Endometrial microvascular endothelial cells (primary cell): ENCODE measurements around the gene ADAMTS15. TPM values are rescaled to one million over a fixed set of nuclear protein-coding genes. Genes with fewer than 3 reads are reported as not detected.

Source experiments
- in situ Hi-C: cut with HindIII; loops from 2 replicates; pipeline ENCODE4 v1.10.0; 2017; ENCODE audit warnings: low sequenced_read_pairs, low pct_unique_long_range_greater_than_20kb; ENCODE audit errors: inconsistent ontology term
- total RNA-seq: library from RNA; depleted of rRNA; stranded (reverse); fragments of >200 nt; gene quantifications from one replicate; pipeline ENCODE4 v1.2.3, GENCODE V29; 2015; ENCODE audit errors: inconsistent ontology term

ADAMTS15 gene
- total RNA-seq, 1 donor from 2014 or later, result 0.46 TPM

DNA sequence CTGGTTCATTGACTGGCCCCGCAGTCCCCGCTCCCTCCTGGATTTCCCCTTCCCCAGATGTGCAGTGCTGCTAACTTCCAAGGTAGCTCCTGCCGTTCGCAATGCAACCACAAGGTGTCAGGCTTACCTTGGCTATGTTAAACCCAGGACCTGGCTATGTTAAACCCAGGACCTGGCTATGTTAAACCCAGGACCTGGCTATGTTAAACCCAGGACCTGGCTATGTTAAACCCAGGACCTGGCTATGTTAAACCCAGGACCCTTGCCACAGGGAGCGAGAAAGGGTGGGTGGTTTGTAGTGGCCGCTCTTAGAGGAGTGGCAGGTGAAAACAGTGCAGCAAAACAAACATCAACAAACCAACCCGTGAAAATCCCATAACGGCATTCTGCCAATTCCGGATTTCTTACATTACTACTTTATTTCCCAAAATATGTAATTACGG lies 17.1 kb upstream of the ADAMTS15 start:
- in situ Hi-C loops, result loop anchor here (25.0 kb wide), 1 partner anchor 431 kb away; no protein-coding TSS in a partner anchor

- in situ Hi-C loops, result loop anchor here (25.0 kb wide), 1 partner anchor 430 kb away; no protein-coding TSS in a partner anchor
Measured at GRCh38 chr11:130431801-130432200, 16.6 kb upstream of the ADAMTS15 start.

DNA sequence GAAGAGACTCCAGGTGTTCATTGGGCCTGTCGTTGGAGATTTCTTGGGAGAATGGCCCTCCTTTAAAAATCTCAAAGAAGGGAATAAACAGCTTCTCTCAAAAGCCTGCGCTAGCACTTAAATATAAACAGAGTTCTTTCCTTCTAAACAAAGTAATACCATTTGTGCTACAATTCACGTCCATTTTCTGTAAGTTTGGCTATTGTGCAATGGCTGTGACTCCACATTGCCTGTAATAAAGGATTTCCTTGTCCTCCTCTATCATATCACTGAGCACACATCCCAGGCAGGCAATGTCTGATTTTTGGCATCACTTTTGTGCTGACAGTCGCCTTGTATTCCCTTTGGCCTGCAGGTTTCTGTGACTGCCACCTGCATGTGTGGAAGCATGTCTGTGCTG lies 15.1 kb upstream of the ADAMTS15 start:
- in situ Hi-C loops, result loop anchor here (25.0 kb wide), 1 partner anchor 429 kb away; no protein-coding TSS in a partner anchor

DNA sequence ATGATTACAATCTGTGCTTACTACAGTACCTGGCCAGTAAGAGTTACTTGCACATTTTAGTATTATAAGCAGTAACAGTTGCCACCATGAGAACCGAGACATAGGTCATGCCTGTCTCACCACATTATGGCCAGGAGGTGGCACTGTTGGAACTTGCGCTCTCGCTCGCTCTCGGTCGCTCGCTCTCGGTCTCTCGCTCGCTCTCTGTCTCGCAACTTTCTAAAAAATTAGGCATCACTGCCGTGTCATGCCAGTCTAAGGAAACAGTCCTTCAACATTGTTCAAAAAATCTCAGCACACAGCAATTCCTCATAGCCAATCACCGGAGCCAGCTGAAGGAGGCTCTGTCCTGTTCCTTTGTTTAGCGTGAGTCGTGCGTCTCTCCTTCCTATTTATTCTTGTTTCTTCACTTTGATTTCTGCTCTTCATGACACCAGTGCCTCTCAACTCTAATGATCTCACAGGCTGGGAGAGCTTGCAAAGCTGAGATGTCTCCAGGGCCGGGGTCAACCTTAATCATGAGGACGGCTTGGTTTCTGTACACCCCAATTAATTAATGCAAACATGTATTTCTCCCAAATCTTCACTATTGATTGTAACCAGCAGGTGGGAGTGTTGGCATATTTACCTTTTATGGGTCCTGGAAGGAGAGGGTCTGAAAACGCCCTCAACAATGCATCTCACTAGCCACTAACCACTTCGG lies 13.8 kb upstream of the ADAMTS15 start:
- in situ Hi-C loops, result loop anchor here (25.0 kb wide), 1 partner anchor 428 kb away; no protein-coding TSS in a partner anchor

DNA sequence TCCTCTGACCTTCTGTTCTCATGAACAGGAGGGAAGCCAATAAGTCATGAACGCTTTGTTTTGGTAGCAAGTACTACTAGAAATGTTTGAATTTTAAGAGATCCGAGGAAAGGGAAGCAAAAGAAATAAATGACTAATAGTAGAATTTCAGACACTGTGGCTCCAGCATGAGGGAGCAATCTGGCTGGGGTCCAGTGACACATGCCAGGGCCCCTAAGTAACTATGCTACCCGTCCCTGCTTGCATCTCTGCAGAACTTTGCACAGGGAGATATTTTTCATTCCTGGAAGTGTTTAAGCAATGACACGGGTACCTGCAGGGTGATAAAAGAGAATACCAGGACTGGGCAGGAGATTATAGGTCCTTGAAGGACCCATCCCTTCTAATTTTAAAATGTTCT lies 12.8 kb upstream of the ADAMTS15 start:
- in situ Hi-C loops, result loop anchor here (25.0 kb wide), 1 partner anchor 427 kb away; no protein-coding TSS in a partner anchor

DNA sequence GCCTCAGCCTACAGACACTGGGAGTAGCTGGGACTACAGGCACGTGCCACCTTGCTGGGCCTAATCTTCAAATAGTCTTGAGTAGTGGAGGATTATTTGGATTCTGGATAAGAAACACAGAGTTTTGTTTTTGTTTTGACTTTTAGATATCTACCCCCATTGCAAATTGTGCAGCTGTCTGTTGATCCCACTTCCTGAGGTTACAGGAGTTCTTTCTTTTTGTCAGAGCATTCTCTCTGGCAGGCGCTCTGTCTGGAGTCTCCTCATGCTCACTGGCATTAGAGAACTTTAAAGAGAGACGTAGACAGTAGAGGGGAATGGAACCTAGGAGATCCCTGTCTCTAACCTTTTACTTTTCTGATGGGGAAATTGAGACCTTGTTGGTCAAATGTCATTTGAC lies 12.3 kb upstream of the ADAMTS15 start:
- in situ Hi-C loops, result loop anchor here (25.0 kb wide), 1 partner anchor 426 kb away; no protein-coding TSS in a partner anchor

- in situ Hi-C loops, result loop anchor here (25.0 kb wide), 1 partner anchor 424 kb away; no protein-coding TSS in a partner anchor
Measured at GRCh38 chr11:130437848-130438247, 10.6 kb upstream of the ADAMTS15 start.

GRCh38 chr11:130438401-130439159 lies 9.9 kb upstream of the ADAMTS15 start:
- in situ Hi-C loops, result loop anchor here (25.0 kb wide), 1 partner anchor 424 kb away; no protein-coding TSS in a partner anchor

DNA sequence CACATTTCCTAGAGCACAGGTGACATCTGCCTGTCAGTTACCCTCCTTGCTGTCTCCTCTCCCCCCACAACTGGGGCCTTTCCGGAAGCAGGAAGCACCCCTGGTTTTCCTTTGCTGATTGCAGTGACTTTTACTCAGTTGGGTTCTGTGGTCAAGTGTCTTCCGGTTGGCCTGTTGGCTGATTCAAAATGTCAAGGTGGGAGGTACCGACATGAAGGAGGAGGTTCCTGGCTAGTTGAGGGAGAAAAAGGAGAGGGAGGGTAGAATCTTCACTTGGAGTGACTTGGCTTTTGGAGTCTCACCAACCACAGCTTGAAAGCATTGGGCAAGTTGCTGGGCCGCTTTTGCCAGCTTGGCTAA lies 9.3 kb upstream of the ADAMTS15 start:
- in situ Hi-C loops, result loop anchor here (25.0 kb wide), 1 partner anchor 423 kb away; no protein-coding TSS in a partner anchor

GRCh38 chr11:130439876-130440275 lies 8.6 kb upstream of the ADAMTS15 start:
- in situ Hi-C loops, result loop anchor here (25.0 kb wide), 1 partner anchor 422 kb away; no protein-coding TSS in a partner anchor

GRCh38 chr11:130441719-130442118 lies 6.7 kb upstream of the ADAMTS15 start:
- in situ Hi-C loops, result loop anchor here (25.0 kb wide), 1 partner anchor 421 kb away; no protein-coding TSS in a partner anchor

GRCh38 chr11:130442737-130443136 lies 5.7 kb upstream of the ADAMTS15 start:
- in situ Hi-C loops, result loop anchor here (25.0 kb wide), 1 partner anchor 420 kb away; no protein-coding TSS in a partner anchor

DNA sequence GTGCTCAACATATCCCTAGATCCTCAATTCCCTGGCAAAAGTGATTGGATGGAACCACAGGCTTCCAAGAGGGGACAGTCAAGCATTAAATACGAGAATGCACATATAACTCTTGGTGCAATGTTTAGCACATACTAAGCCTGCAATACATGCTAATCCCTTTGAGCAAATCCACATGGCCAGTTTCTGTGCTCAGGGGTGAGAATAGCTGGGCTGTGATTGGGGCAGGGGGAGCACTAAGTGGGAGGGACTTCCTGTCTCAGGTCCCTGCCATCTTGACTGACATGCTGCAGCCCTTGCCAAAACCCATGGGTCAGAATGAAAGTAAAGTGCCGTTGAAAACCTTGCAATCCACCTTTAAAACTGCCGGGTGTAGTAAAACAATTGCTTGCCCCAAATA lies 2.7 kb upstream of the ADAMTS15 start:
- in situ Hi-C loops, result loop anchor here (25.0 kb wide), 1 partner anchor 417 kb away; no protein-coding TSS in a partner anchor

GRCh38 chr11:130448039-130448415 lies 418 bp upstream of the ADAMTS15 start:
- in situ Hi-C loops, result loop anchor here (25.0 kb wide), 1 partner anchor 414 kb away; no protein-coding TSS in a partner anchor

DNA sequence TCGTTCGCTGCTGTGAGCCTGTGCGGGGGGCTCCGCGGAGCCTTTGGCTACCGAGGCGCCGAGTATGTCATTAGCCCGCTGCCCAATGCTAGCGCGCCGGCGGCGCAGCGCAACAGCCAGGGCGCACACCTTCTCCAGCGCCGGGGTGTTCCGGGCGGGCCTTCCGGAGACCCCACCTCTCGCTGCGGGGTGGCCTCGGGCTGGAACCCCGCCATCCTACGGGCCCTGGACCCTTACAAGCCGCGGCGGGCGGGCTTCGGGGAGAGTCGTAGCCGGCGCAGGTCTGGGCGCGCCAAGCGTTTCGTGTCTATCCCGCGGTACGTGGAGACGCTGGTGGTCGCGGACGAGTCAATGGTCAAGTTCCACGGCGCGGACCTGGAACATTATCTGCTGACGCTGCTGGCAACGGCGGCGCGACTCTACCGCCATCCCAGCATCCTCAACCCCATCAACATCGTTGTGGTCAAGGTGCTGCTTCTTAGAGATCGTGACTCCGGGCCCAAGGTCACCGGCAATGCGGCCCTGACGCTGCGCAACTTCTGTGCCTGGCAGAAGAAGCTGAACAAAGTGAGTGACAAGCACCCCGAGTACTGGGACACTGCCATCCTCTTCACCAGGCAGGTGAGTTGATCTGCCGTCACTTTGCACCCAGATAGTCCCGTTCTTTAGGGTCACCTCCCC lies 1.0 kb downstream of the ADAMTS15 start:
- in situ Hi-C loops, result loop anchor here (25.0 kb wide), 1 partner anchor 413 kb away; no protein-coding TSS in a partner anchor

DNA sequence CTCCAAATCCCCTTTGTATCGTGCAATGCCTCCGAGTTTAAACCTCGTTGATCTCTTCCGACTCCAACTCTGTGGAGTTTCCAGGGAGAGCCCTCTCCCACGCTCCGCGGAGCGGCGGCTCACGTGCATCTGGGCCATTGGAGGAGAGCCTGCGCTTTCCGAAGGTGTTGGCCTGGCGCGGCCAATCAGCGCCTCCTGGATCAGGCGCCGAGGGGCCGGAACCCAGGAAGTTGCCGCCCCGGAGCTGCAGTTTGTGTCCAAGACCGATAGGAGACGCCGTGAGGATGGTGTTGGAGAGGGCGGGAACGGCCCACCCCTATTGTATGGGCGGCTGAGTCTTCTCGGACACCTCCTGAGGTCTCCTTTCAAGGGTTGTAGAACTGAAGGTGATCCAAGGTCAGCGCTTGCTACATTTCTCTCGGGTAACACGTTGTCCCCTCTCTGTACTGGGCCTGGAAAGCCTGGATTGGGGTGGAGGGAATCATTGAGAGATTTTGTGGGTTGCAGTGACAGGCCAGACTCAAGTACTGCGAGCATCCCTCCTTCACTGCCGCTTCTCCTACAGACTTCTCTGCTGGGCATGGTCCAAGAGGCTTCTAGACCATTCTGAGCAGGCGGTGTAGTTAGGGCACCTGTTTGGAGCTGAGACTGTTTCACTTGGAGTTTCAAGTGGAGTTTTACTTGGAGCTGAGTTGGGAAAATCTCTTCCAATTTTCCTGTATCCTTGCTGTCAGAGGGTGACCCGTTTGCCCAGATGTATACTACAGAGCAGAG lies 1.7 kb downstream of the ADAMTS15 start:
- in situ Hi-C loops, result loop anchor here (25.0 kb wide), 1 partner anchor 412 kb away; no protein-coding TSS in a partner anchor

GRCh38 chr11:130451231-130452019 lies 3.0 kb downstream of the ADAMTS15 start:
- in situ Hi-C loops, result no loop called here
